Lower leg skin (tissue), 3 donors: Measurements from ENCODE around the gene GADL1.

Source experiments
- POLR2A ChIP-seq, 2 donors: fragments of 450-650 bp; IDR thresholded peaks; one replicate each; pipeline ENCODE4 v1.6.1; 2016 to 2017; ENCODE audit warnings: antibody characterized with exemption in 2 of 2, mild to moderate bottlenecking in 1 of 2, moderate library complexity in 1 of 2
- TF ChIP-seq, protein P1 (sequence below), 3 donors: fragments of 450-650 bp; IDR thresholded peaks; one replicate each; pipeline ENCODE4 v1.5.1; 2016; ENCODE audit warnings: antibody characterized with exemption in 3 of 3, mild to moderate bottlenecking in 3 of 3, moderate library complexity in 2 of 3

DNA sequence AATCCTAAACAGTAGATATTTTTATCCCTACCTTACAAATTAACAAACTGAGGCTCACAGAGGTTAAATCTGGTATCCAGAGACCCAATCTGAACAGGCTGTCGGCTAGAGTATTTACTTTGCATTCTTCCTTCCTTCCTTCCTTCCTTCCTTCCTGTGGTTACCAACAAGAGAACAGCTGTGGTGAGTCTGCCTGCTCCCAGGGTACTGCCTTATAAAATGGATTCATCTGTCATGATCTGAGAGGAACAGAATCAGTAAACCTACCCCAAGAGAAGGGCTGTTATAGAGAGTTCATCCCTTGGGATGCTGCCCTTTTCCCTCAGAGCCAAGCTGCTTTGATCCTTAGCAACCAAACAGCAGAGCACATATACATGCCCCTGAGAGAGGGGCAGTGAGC lies 3.6 kb downstream of the GADL1 start:
- TF ChIP-seq, protein P1, sequence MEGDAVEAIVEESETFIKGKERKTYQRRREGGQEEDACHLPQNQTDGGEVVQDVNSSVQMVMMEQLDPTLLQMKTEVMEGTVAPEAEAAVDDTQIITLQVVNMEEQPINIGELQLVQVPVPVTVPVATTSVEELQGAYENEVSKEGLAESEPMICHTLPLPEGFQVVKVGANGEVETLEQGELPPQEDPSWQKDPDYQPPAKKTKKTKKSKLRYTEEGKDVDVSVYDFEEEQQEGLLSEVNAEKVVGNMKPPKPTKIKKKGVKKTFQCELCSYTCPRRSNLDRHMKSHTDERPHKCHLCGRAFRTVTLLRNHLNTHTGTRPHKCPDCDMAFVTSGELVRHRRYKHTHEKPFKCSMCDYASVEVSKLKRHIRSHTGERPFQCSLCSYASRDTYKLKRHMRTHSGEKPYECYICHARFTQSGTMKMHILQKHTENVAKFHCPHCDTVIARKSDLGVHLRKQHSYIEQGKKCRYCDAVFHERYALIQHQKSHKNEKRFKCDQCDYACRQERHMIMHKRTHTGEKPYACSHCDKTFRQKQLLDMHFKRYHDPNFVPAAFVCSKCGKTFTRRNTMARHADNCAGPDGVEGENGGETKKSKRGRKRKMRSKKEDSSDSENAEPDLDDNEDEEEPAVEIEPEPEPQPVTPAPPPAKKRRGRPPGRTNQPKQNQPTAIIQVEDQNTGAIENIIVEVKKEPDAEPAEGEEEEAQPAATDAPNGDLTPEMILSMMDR (IDR thresholded peaks at IDR 0.05) = no peak
- no peak for TF ChIP-seq POLR2A (IDR thresholded peaks at IDR 0.05)
